ENCODE measurements around the gene RAB36. TPM values are rescaled to one million over a fixed set of nuclear protein-coding genes. Genes with fewer than 3 reads are reported as not detected.

RAB36 gene
- total RNA-seq, 1 donor from 2014 or later = 9.6 TPM

- DNase-seq (no peak), ATAC-seq (no peak)
- Histone ChIP-seq H3K4me3 (no peak overlapping the region), H3K27me3 (ENCODE audit: low read depth) (no peaks in the 10 kb centered on the region), H3K4me1 (peaks cover 16% of the 10 kb centered on the region), H3K36me3 (no peaks in the 10 kb centered on the region), H3K9me3 (no peaks in the 10 kb centered on the region), H3K27ac (no peak overlapping the region)
- intact Hi-C loops (cut with DNase I) = no loop called here
- TF ChIP-seq CTCF (IDR thresholded peaks at IDR 0.05) = no peak
Observed at GRCh38 chr22:23102776-23103175, 42.5 kb upstream of the RAB36 start.

- Histone ChIP-seq H3K4me1 (peaks cover 11% of the 10 kb centered on the region), H3K27ac (no peak overlapping the region), H3K36me3 (no peaks in the 10 kb centered on the region), H3K27me3 (ENCODE audit: low read depth) (no peaks in the 10 kb centered on the region), H3K4me3 (no peak overlapping the region), H3K9me3 (no peaks in the 10 kb centered on the region)
- ATAC-seq = no peak
- intact Hi-C loops (cut with DNase I) = no loop called here
- no peak for DNase-seq
- no peak for TF ChIP-seq CTCF (IDR thresholded peaks at IDR 0.05)
Observed at GRCh38 chr22:23103199-23103954, 41.9 kb upstream of the RAB36 start.

- no peak for TF ChIP-seq CTCF (IDR thresholded peaks at IDR 0.05)
- H3K27ac ChIP-seq = no peak overlapping the region
- intact Hi-C loops (cut with DNase I) = no loop called here
- ATAC-seq (no peak), DNase-seq (no peak)
- H3K27me3 ChIP-seq (ENCODE audit: low read depth) = no peaks in the 10 kb centered on the region
- peaks cover 1% of the 10 kb centered on the region for H3K4me1 ChIP-seq
- H3K9me3 ChIP-seq = no peaks in the 10 kb centered on the region
- no peak overlapping the region for H3K4me3 ChIP-seq
- no peaks in the 10 kb centered on the region for H3K36me3 ChIP-seq
Observed at GRCh38 chr22:23104187-23104971, 40.9 kb upstream of the RAB36 start.

- no peaks in the 10 kb centered on the region for H3K4me1 ChIP-seq
- H3K9me3 ChIP-seq = no peaks in the 10 kb centered on the region
- TF ChIP-seq CTCF (IDR thresholded peaks at IDR 0.05) = no peak
- intact Hi-C loops (cut with DNase I) = no loop called here
- no peak for ATAC-seq
- H3K4me3 ChIP-seq = no peak overlapping the region
- H3K36me3 ChIP-seq = no peaks in the 10 kb centered on the region
- no peak for DNase-seq
- H3K27me3 ChIP-seq (ENCODE audit: low read depth) = no peaks in the 10 kb centered on the region
- H3K27ac ChIP-seq = no peak overlapping the region
Observed at GRCh38 chr22:23105304-23105703, 40.0 kb upstream of the RAB36 start.

- no peaks in the 10 kb centered on the region for H3K4me1 ChIP-seq
- H3K4me3 ChIP-seq = no peak overlapping the region
- no peaks in the 10 kb centered on the region for H3K36me3 ChIP-seq
- TF ChIP-seq CTCF (IDR thresholded peaks at IDR 0.05) = no peak
- H3K9me3 ChIP-seq = no peaks in the 10 kb centered on the region
- no peaks in the 10 kb centered on the region for H3K27me3 ChIP-seq (ENCODE audit: low read depth)
- intact Hi-C loops (cut with DNase I) = no loop called here
- ATAC-seq = no peak
- DNase-seq = no peak
- H3K27ac ChIP-seq = no peak overlapping the region
Observed at GRCh38 chr22:23105919-23106318, 39.4 kb upstream of the RAB36 start.
